Measurements from ENCODE around the gene METTL16.
"Not testable (repeated sequence)": the region's sequence is repeated elsewhere in the genome, so short reads cannot be mapped to it uniquely, and the experiment has no call there.

METTL16 gene, protein sequence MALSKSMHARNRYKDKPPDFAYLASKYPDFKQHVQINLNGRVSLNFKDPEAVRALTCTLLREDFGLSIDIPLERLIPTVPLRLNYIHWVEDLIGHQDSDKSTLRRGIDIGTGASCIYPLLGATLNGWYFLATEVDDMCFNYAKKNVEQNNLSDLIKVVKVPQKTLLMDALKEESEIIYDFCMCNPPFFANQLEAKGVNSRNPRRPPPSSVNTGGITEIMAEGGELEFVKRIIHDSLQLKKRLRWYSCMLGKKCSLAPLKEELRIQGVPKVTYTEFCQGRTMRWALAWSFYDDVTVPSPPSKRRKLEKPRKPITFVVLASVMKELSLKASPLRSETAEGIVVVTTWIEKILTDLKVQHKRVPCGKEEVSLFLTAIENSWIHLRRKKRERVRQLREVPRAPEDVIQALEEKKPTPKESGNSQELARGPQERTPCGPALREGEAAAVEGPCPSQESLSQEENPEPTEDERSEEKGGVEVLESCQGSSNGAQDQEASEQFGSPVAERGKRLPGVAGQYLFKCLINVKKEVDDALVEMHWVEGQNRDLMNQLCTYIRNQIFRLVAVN

GRCh38 chr17:2511462-2512369, at the start of gene METTL16:
Gene METTL16, minus strand, starts transcription at chr17:2511888. Its CDS starts 9,557 bp downstream, at chr17:2502331.
- peak; percentile 98 to 99 for DNase-seq

- DNase-seq = no peak
These were observed 49.0 kb upstream of the METTL16 start for GRCh38 chr17:2560658-2561057.

DNA sequence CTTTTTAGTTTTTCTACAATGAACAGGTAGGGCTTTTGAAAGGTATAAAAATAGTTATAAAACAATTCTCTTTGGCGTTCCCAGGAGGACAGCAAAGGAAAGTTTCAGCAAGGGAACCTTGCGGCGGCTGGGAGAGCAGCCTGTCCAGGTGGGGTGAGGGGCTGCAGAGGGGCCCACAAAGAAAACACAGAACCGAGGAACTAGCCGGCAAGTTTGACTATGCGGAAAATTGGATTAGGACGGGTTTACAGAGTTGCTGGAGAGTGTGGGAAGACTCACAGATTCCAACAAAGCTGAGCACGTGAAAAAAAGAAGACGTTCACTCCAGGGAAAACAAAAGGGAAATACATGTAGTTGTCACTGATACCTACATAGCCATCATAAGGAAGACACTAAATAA, 40.2 kb upstream of the METTL16 start:
- DNase-seq = no peak

DNA sequence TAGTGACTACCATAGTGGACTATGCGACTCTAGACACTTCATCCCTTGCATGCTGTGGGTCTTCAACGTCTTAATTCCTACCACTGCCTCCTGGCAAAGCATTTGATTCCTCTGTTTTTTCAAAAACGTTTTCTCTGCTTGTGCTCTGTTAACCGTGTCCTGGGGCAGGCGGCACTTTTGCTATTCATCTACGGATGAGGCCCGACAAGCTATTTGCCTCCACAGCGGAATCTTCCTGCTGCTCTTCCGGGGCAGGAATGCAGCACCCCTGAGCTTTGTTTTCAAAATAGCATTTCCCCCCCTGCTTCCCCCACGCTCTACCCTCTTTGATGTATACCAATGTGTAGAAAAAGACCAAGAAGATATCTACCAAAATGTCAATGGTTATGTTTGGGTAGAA, 39.8 kb upstream of the METTL16 start:
- DNase-seq = no peak

DNA sequence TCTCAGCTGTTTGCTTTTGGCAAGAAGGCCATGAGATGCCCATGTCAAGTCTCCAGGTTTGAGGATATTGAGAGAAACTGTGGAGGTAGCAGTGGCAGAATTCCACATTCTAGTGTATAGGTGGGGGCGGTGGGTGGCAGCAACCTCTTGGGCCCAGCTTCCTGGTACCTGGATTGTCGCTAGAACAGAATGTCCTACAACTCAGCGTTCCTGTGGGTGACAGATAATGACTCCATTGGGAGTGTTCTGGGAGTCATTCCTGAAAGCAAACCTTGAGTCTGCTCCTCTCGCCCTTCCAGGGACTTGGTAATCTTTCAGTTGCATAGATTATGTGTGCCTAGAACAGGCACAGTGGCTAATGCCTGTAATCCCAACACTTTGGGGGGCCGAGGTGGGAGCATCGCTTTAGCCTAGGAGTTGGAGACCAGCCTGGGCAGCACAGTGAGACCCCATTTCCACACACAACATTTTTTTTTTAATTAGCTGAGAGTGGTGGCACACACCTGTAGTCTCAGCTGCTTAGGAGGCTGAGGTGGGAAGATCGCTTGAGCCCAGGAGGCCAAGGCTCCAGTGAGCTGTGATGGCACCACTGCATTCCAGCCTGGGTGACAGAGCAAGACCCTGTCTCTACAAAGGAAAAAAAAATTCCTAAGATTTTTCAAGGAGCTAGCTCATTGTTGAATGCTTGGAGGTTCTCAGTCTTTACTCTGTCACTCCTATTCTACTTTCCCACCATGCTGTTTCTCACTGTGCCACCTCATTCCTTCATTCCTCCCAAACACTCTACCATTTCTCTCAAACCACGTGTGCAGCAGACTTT, 37.9 kb upstream of the METTL16 start:
- no peak for DNase-seq

DNA sequence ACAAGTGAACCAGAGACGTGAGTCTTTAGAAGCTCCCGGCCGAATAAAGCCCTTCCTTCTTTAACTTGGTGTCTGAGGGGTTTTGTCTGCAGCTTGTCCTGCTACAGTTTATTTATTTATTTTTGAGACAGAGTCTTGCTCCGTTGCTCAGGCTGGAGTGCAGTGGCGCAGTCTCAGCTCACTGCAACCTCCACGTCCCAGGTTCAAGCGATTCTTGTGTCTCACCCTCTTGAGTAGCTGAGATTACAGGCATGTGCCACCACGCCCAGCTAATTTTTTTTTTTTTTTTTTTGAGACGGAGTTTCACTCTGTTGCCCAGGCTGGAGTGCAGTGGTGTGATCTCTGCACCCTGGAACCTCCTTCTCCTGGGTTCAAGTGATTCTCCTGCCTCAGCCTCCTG, 36.3 kb upstream of the METTL16 start:
- DNase-seq = not testable (repeated sequence)

DNA sequence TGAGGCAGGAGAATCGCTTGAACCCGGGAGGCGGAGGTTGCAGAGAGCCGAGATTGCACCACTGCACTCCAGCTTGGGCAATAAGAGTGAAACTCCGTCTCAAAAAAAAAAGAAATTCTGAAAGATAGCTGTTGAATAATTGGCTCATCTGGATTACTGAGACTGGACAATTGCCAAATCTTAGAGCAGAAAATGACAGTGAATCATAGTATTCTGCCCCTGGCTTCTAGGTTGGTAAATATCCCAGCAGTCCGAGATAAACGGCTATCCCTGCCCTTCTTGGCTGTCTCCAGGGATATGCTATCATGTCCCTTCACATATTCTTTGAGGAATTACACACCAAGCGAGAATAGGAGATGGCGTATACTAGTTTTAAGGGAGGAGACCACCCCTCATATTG, 35.5 kb upstream of the METTL16 start:
- no peak for DNase-seq

GRCh38 chr17:2545393-2545792, 33.7 kb upstream of the METTL16 start:
- no peak for DNase-seq

GRCh38 chr17:2542456-2542855, 30.8 kb upstream of the METTL16 start:
- no peak for DNase-seq

- no peak for DNase-seq
These were observed 30.4 kb upstream of the METTL16 start for GRCh38 chr17:2542056-2542455.

GRCh38 chr17:2537579-2537978, 25.9 kb upstream of the METTL16 start:
- not testable (repeated sequence) for DNase-seq

DNA sequence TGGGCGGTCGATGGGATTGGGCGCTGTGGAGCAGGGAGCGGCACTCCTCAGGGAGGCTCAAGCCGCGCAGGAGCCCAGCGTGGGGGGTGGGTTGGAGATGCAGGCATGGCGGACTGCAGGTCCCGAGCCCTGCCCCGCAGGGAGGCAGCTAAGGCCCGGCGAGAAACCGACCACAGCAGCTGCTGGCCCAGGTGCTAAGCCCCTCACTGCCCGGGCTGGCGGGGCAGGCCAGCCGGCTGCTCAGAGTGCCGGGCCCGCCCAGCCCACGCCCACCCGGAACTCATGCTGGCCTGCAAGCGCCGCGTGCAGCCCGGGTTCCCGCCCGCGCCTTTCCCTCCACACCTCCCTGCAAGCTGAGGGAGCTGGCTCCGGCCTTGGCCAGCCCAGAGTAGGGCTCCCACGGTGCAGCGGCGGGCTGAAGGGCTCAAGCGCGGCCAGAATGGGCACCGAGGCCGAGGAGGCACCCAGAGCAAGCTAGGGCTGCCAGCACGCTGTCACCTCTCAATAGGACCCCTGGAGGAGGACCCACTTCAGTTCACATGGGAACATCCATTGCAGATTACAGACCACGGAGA, 20.5 kb upstream of the METTL16 start:
- no peak for DNase-seq

GRCh38 chr17:2531243-2531954, 19.7 kb upstream of the METTL16 start:
- DNase-seq = not testable (repeated sequence)

DNA sequence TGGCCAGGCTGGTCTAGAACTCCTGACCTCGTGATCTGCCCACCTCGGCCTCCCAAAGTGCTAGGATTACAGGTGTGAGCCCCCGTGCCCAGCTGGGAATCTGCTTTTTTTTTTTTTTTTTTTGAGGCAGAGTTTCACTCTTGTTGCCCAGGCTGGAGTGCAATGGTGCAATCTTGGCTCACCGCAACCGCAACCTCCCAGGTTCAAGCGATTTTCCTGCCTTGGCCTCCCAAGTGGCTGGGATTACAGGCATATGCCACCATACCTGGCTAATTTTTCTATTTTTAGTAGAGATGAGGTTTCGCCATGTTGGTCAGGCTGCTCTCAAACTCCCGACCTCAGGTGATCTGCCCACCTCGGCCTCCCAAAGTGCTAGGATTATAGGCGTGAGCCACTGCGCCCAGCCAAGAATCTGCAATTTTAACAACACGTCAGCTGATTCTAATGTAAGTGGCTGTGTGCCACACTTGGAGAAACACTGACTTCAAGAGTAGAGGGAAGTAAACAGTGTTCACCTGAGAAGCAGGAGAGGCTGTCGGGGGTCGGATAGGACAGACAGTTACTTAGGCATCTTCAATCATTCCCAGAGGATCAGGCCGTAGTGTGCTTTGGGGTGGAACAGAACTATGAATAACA, 10.2 kb upstream of the METTL16 start:
- DNase-seq = not testable (repeated sequence)

GRCh38 chr17:2521257-2521656, 9.6 kb upstream of the METTL16 start:
- DNase-seq = no peak

GRCh38 chr17:2517539-2517938, 5.9 kb upstream of the METTL16 start:
- DNase-seq = no peak

GRCh38 chr17:2511138-2511461, 588 bp downstream of the METTL16 start:
- DNase-seq = no peak

DNA sequence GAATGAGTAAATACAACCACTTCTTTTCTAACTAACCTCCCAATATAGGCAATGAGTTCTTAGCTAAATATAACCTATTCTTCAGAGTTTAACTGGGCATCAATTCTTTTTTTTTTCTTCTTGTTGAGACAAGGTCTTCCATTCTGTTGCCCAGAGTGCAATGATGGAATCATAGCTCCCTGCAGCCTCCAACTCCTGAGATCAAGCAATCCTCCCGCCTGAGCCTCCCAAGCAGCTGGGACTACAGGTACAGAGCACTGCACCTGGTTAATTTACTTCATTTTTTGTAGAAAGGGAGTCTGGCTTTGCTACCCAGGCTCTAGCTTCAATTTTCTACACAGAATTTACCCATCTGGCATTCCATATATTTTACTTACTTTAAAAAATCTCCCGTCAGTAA, 1.1 kb downstream of the METTL16 start:
- DNase-seq = no peak

GRCh38 chr17:2508035-2508434, 3.7 kb downstream of the METTL16 start:
- DNase-seq = no peak

GRCh38 chr17:2507015-2507414, 4.7 kb downstream of the METTL16 start:
- DNase-seq = not testable (repeated sequence)

GRCh38 chr17:2503627-2504026, 8.1 kb downstream of the METTL16 start:
- no peak for DNase-seq

All from activated CD4-positive, alpha-beta T cell treated with anti-CD3 and anti-CD28 coated beads, Interleukin-2, amount 50 U/mL, for 4 hours (primary cell).